Mesendoderm (in vitro differentiated cells): ENCODE measurements around the gene SLC49A3.
A peak's percentile ranks its signal among the peaks of the same experiment; 100 is the strongest.

Source experiments
- DNase-seq: peaks from one replicate; pipeline ENCODE4 v3.0.0; 2013
- H2AK5ac ChIP-seq: 2 replicates; pipeline ENCODE4 v1.6.1; 2013; ENCODE audit warnings: low read length, inconsistent platforms
- H2BK120ac ChIP-seq: 2 replicates; pipeline ENCODE4 v1.6.1; 2013; ENCODE audit warnings: low read depth, mild to moderate bottlenecking, low read length, moderate library complexity, mixed read lengths
- H2BK15ac ChIP-seq: replicated peaks from 2 replicates; pipeline ENCODE4 v1.6.1; 2013; ENCODE audit warnings: low read depth, mild to moderate bottlenecking, moderate library complexity
- H2BK5ac ChIP-seq: 2 replicates; pipeline ENCODE4 v1.6.1; 2013; ENCODE audit warnings: low read length, inconsistent platforms
- H3K18ac ChIP-seq: 2 replicates; pipeline ENCODE4 v1.6.1; 2013; ENCODE audit warnings: mild to moderate bottlenecking, low read length, mixed read lengths
- H3K23ac ChIP-seq: one replicate; pipeline ENCODE4 v1.6.1; 2013; ENCODE audit warnings: low read length
- H3K27ac ChIP-seq: 2 replicates; pipeline ENCODE4 v1.5.1; 2013; ENCODE audit warnings: low read depth, mild to moderate bottlenecking, inconsistent platforms, low read length, moderate library complexity
- H3K27me3 ChIP-seq: 2 replicates; pipeline ENCODE4 v1.6.1; 2013; ENCODE audit warnings: low read length, control low read depth, mild to moderate bottlenecking, inconsistent platforms; ENCODE audit not compliant: insufficient read depth, poor library complexity
- H3K36me3 ChIP-seq: 2 replicates; pipeline ENCODE4 v1.6.1; 2013; ENCODE audit warnings: low read length, inconsistent platforms; ENCODE audit not compliant: control insufficient read depth, insufficient read depth
- H3K4ac ChIP-seq: one replicate; pipeline ENCODE4 v1.6.1; 2013; ENCODE audit warnings: low read depth, mild to moderate bottlenecking, low read length, moderate library complexity
- H3K4me1 ChIP-seq: 2 replicates; pipeline ENCODE4 v1.6.1; 2013; ENCODE audit warnings: low read depth, low read length, inconsistent platforms; ENCODE audit not compliant: control insufficient read depth
- H3K4me2 ChIP-seq: 2 replicates; pipeline ENCODE4 v1.6.1; 2013; ENCODE audit warnings: low read length
- H3K4me3 ChIP-seq: 2 replicates; pipeline ENCODE4 v1.5.1; 2013; ENCODE audit warnings: mild to moderate bottlenecking, low read length
- H3K56ac ChIP-seq: one replicate; pipeline ENCODE4 v1.6.1; 2013; ENCODE audit warnings: low read length
- H3K79me1 ChIP-seq: 2 replicates; pipeline ENCODE4 v1.6.1; 2013; ENCODE audit warnings: low read length, inconsistent platforms
- H3K79me2 ChIP-seq: 2 replicates; pipeline ENCODE4 v1.6.1; 2013; ENCODE audit warnings: mild to moderate bottlenecking, low read length; ENCODE audit not compliant: control insufficient read depth, insufficient read depth
- H3K9ac ChIP-seq: 2 replicates; pipeline ENCODE4 v1.6.1; 2013; ENCODE audit warnings: low read length, inconsistent platforms
- H4K5ac ChIP-seq: one replicate; pipeline ENCODE4 v1.6.1; 2013; ENCODE audit warnings: low read length
- H4K8ac ChIP-seq: one replicate; pipeline ENCODE4 v1.6.1; 2013; ENCODE audit warnings: low read depth, mild to moderate bottlenecking, control low read depth, low read length, moderate library complexity
- WGBS: extraction: QIAGEN DNeasy Blood & Tissue Kit; methylation state at CpG from one replicate; pipeline ENCODE4 v1.1.7; 2013; ENCODE audit warnings: low lambda C conversion rate, missing lambda C conversion rate; ENCODE audit not compliant: insufficient coverage; ENCODE audit errors: extremely low coverage; 5-methylcytosine and 5-hydroxymethylcytosine counted together

Gene SLC49A3

DNA sequence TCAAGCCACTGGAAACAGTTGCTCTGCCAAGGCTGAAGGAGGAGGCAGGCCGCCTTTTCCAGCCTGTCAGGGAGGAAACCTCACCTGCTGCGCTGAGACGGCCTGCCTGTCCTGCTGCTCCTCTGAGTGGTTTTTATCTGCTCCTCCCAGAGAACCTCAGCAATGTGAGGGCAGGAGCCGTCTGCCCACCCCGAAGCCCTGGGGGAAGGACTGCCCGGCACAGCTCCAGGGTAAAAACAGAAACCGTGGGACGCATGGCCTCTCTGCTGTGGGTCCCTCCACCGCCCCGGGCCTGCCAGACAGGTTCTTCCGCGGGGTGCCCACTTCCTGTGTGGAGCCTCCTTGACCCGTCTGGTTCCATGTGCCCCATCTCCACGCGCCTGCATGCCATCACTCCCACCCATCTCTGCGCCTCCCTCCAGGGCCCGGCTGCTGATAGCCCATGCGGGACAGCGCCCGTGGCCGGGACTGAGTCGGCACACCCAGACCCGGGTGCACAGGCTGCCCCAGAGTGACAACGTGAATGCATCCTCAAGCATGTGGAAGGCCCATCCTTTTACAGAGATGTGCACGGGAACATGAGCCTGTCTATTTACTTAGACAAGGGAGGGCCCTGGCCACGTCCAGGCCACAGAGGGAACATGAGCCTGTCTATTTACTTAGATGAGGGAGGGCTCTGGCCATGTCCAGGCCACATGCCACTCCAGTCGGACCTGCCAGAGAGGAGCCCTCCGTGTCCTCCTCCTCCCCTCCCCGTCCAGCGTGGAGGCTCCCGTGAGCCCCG is 4.0 kb upstream of the SLC49A3 start:
- Histone ChIP-seq H3K4me3 (no peak overlapping the region), H3K79me2 (no peaks in the 10 kb centered on the region), H4K5ac (no peak overlapping the region), H2AK5ac (no peak overlapping the region), H3K4me2 (no peak overlapping the region), H3K56ac (peak overlapping the region; percentile 25), H3K4ac (no peak overlapping the region), H2BK120ac (no peak overlapping the region), H3K9ac (no peak overlapping the region), H3K79me1 (no peaks in the 10 kb centered on the region), H3K36me3 (no peaks in the 10 kb centered on the region), H3K23ac (no peak overlapping the region), H2BK5ac (no peak overlapping the region), H3K27ac (no peak overlapping the region), H2BK15ac (no peak overlapping the region), H3K27me3 (no peaks in the 10 kb centered on the region), H3K18ac (no peak overlapping the region), H4K8ac (no peak overlapping the region), H3K4me1 (peaks cover 2% of the 10 kb centered on the region)
- no CpG with 5 or more reads among the region's 32 CpGs for WGBS
- DNase-seq: no peak

DNA sequence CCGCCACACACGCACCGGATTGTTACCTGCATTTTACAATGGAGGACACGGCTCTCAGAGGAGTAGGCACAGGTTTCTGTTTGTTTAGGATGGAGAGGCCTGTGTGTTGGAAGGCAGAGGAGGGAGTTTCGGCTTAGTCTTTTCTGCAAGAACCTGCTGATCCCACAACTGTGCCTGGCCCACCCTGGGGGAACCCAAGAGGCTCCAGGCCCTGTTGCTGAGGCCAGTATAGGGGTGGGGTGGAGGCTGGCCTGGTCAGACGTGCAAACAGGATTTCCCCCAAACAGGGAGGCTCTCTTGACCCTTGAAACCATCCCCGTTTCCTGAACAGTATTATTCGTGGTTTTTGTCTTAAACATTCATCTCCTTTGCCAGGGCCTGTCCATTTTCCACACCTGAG is 772 bp upstream of the SLC49A3 start:
- Histone ChIP-seq H3K18ac (peak overlapping the region; percentile 61), H3K27me3 (no peaks in the 10 kb centered on the region), H3K27ac (no peak overlapping the region), H4K8ac (no peak overlapping the region), H3K4me1 (peaks cover 2% of the 10 kb centered on the region), H2BK120ac (no peak overlapping the region), H4K5ac (no peak overlapping the region), H3K56ac (peak overlapping the region; percentile 86), H3K4me3 (no peak overlapping the region), H3K9ac (peak overlapping the region; percentile 59), H3K36me3 (no peaks in the 10 kb centered on the region), H3K79me2 (no peaks in the 10 kb centered on the region), H3K79me1 (no peaks in the 10 kb centered on the region), H3K4me2 (peak overlapping the region; percentile 29), H2AK5ac (no peak overlapping the region), H2BK15ac (no peak overlapping the region), H2BK5ac (no peak overlapping the region), H3K4ac (peak overlapping the region; percentile 22), H3K23ac (no peak overlapping the region)
- no CpG with 5 or more reads among the region's 8 CpGs for WGBS
- no peak for DNase-seq

DNA sequence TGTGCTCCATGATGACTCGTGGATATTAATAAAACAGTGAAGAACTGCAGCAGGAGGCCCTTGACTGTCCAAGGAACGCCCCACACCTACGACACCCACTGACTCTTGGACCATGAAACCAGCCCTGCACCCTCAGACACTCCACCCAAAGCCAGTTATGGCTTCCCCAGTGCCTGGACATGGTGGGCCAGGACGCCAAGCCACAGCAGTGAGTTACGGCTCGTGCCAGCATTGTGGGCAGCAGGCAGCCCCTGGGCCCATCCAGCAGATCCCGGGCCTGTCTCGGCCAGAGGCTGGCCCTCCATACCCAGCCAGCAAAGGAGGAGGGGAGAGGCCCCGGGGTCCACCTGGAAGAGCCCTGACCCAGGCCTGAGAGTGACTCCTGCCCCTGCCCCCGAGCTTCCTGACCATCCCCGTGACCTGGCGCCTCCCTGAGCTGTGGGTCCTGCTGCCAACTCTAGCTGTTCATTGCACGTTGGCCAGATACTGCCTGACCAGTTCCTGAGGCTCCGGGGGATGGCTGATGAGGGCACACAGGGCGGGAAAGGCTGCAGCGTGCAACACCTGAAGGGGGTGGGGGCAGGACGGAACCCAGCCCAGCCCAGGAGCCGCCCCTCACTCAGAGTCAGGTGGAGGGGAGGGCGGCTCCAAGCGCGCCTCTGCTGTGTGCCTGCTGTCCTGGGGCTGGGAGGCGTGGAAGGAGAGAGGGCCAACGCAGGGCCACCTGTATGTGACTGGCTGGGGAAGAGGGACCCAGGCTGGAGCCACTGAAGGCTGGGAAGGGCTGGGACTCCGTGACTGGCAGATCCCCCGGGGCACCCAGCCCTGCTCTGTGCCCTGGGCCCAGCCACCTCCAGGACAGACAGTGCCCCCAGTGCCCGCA is 739 bp downstream of the SLC49A3 start:
- H3K36me3 ChIP-seq: no peaks in the 10 kb centered on the region
- H2BK15ac ChIP-seq: no peak overlapping the region
- no peaks in the 10 kb centered on the region for H3K79me1 ChIP-seq
- H3K27ac ChIP-seq: no peak overlapping the region
- peak overlapping the region; percentile 61 for H3K18ac ChIP-seq
- no peak overlapping the region for H2AK5ac ChIP-seq
- H3K9ac ChIP-seq: peak overlapping the region; percentile 59
- peaks cover 3% of the 10 kb centered on the region for H3K4me1 ChIP-seq
- H3K27me3 ChIP-seq: no peaks in the 10 kb centered on the region
- no peak overlapping the region for H3K4ac ChIP-seq
- peak overlapping the region; percentile 86 for H3K56ac ChIP-seq
- H4K5ac ChIP-seq: no peak overlapping the region
- H3K4me2 ChIP-seq: peak overlapping the region; percentile 43
- H2BK120ac ChIP-seq: no peak overlapping the region
- no peak overlapping the region for H2BK5ac ChIP-seq
- no peak overlapping the region for H3K4me3 ChIP-seq
- H4K8ac ChIP-seq: no peak overlapping the region
- WGBS: no CpG with 5 or more reads among the region's 26 CpGs
- no peak overlapping the region for H3K23ac ChIP-seq
- H3K79me2 ChIP-seq: no peaks in the 10 kb centered on the region
- DNase-seq: peak; percentile 52

DNA sequence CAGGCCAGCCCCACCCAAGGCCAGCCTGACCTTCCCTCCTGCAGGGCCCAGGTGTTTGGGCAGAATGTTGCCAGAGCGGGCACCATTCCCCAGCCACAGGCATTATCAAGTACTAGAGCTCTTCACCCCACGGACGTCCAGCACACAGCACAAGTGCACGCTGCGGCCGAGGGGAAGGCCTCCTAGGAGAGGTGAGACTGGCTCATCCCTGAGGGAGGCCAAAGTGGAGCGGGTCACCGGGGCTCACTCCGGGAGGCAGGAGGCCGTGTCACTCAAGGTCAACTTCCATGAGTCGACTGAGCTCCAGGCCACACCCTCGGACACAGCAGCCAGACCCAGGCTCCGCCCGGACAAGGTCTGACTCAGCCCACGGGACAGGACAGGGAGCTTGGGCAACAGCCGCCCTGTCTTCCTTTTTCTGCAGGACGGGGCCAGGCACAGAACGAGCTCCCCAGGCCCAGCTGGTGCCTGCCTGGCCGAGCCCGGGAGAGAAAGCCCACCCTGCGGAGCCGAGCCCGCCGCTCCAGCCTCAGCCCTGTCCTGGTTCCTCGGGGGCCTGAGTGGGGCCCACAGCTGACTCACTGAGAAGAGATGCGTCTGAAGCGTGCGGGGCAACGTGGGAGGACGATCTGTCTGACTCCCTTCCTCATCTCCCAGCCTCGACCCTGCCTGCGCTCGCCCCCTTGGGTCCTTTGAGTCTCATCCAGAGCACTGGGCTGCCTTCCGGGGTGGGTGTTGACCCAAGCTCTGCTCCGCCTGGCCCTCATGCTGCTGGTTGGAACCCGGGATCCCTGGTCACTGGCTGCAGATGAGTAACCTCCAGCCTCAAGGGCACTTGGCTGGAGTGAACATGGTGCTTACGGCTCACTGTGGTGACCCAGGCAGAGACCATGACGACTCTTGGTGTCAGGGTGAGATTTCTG is 1.6 kb downstream of the SLC49A3 start:
- no peak overlapping the region for H2BK5ac ChIP-seq
- H3K9ac ChIP-seq: no peak overlapping the region
- no peak overlapping the region for H2BK120ac ChIP-seq
- no peak overlapping the region for H3K4me3 ChIP-seq
- no CpG with 5 or more reads among the region's 38 CpGs for WGBS
- peak overlapping the region; percentile 25 for H3K56ac ChIP-seq
- H3K4ac ChIP-seq: no peak overlapping the region
- H3K36me3 ChIP-seq: no peaks in the 10 kb centered on the region
- no peak overlapping the region for H3K4me2 ChIP-seq
- H3K27ac ChIP-seq: no peak overlapping the region
- no peak overlapping the region for H3K18ac ChIP-seq
- no peaks in the 10 kb centered on the region for H3K79me1 ChIP-seq
- no peak overlapping the region for H4K5ac ChIP-seq
- H2AK5ac ChIP-seq: no peak overlapping the region
- H3K79me2 ChIP-seq: no peaks in the 10 kb centered on the region
- no peak overlapping the region for H2BK15ac ChIP-seq
- no peak overlapping the region for H4K8ac ChIP-seq
- H3K27me3 ChIP-seq: no peaks in the 10 kb centered on the region
- no peak overlapping the region for H3K23ac ChIP-seq
- peaks cover 3% of the 10 kb centered on the region for H3K4me1 ChIP-seq
- DNase-seq: peak; percentile 69

DNA sequence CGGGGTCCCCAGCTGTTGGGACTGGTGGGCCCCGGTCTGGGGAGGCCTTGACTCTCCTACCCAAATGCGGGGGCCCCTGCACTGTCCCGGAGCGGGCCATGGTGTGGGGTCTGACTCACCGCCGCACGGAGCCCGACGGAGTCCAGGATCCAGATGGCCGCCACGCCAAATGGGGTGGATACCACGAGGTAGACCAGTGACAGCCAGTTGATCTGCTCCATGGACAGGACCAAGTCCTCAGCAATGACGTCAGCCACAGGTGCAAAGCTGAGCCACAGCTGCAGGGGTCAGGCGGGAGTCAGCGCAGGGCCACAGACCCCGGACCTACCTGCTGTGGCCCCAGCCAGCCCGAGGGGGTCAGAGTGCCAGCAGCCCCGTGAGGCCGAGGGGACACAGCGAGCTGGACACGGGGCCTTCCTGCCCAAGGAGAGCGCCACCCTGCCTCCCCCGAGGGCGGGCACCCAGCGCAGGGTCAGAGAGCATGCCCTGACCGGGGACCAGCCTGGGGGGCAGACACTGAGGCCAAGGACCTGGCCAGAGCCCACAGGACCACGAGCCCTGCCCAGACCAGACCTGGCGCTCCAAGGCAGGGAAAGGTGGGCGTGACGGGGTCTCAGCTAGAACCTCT is 2.4 kb downstream of the SLC49A3 start:
- H3K9ac ChIP-seq: no peak overlapping the region
- H2BK15ac ChIP-seq: no peak overlapping the region
- no peak overlapping the region for H3K18ac ChIP-seq
- H3K23ac ChIP-seq: no peak overlapping the region
- H3K27me3 ChIP-seq: no peaks in the 10 kb centered on the region
- peaks cover 3% of the 10 kb centered on the region for H3K4me1 ChIP-seq
- H3K79me1 ChIP-seq: no peaks in the 10 kb centered on the region
- no peak overlapping the region for H2BK5ac ChIP-seq
- H2AK5ac ChIP-seq: no peak overlapping the region
- DNase-seq: no peak
- H3K4ac ChIP-seq: no peak overlapping the region
- H3K36me3 ChIP-seq: no peaks in the 10 kb centered on the region
- H3K79me2 ChIP-seq: no peaks in the 10 kb centered on the region
- H3K56ac ChIP-seq: no peak overlapping the region
- H2BK120ac ChIP-seq: no peak overlapping the region
- no peak overlapping the region for H3K27ac ChIP-seq
- H4K5ac ChIP-seq: no peak overlapping the region
- no CpG with 5 or more reads among the region's 31 CpGs for WGBS
- H4K8ac ChIP-seq: no peak overlapping the region
- H3K4me2 ChIP-seq: no peak overlapping the region
- H3K4me3 ChIP-seq: no peak overlapping the region
